ENCODE results near the gene CATSPERE. TPM values are rescaled to one million over a fixed set of nuclear protein-coding genes. Genes with fewer than 3 reads are reported as not detected.
A peak's percentile ranks its signal among the peaks of the same experiment; 100 is the strongest.

Gene CATSPERE
- total RNA-seq, 2 donors from 2014 or later, result 0.26 to 2.3 TPM

DNA sequence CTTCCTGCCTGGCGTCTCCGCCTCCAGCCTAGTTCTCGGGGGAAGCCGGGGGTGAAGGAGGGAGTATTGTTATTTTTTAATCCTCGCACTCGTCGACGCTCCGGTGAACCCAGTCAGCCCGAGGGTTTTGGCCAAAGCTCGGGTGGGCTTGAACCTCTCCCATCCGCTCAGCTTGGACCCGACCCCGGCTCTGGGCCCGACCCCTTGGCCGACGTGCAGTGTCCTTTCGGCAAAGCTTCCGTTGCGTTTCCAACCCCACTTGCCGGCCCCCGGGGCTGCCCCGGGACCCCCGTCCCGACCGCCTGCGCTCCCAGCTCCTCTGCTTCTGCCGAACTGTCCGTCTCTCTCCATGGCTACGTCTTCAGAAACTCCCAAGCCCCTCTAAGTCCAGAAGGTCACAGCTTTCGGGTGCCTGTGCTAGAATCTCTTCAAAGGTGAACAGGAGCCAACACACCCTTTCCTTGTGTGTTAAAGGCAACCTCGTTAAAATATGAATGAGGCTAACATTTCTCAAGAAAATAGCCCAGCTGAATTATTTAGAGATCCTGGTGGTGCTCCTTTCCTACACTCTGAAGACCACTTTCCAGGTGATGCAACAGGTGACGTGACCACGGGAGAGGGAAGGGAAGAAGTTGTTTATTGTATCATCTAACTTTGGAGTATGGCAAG is 192.5 kb downstream of the CATSPERE start:
- peak in 2 of 4 donors; percentile 7 to 12 for DNase-seq
- Histone ChIP-seq H3K9me3 (no peaks in the 10 kb centered on the region), H3K27me3 (no peaks in the 10 kb centered on the region), H3K4me3 (peak overlapping the region; percentile 71 to 74), H3K36me3 (replicated peaks in 1 of 2; ENCODE audit: insufficient read depth in 1 of 2, low read depth in 2 of 2) (no peaks in the 10 kb centered on the region), H3K4me1 (peaks cover 39% of the 10 kb centered on the region), H3K27ac (peak overlapping the region; percentile 81 to 94 (median 88))
- TF ChIP-seq, protein P1, sequence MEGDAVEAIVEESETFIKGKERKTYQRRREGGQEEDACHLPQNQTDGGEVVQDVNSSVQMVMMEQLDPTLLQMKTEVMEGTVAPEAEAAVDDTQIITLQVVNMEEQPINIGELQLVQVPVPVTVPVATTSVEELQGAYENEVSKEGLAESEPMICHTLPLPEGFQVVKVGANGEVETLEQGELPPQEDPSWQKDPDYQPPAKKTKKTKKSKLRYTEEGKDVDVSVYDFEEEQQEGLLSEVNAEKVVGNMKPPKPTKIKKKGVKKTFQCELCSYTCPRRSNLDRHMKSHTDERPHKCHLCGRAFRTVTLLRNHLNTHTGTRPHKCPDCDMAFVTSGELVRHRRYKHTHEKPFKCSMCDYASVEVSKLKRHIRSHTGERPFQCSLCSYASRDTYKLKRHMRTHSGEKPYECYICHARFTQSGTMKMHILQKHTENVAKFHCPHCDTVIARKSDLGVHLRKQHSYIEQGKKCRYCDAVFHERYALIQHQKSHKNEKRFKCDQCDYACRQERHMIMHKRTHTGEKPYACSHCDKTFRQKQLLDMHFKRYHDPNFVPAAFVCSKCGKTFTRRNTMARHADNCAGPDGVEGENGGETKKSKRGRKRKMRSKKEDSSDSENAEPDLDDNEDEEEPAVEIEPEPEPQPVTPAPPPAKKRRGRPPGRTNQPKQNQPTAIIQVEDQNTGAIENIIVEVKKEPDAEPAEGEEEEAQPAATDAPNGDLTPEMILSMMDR (IDR thresholded peaks at IDR 0.05), result no peak
- TF ChIP-seq POLR2A (IDR thresholded peaks at IDR 0.05), result no peak
- no peak for ATAC-seq
- intact Hi-C loops (cut with DNase I), result no loop called here
- WGBS, 2 donors, result 2 to 3% methylated on average over 13 to 32 of the region's 34 CpGs

DNA sequence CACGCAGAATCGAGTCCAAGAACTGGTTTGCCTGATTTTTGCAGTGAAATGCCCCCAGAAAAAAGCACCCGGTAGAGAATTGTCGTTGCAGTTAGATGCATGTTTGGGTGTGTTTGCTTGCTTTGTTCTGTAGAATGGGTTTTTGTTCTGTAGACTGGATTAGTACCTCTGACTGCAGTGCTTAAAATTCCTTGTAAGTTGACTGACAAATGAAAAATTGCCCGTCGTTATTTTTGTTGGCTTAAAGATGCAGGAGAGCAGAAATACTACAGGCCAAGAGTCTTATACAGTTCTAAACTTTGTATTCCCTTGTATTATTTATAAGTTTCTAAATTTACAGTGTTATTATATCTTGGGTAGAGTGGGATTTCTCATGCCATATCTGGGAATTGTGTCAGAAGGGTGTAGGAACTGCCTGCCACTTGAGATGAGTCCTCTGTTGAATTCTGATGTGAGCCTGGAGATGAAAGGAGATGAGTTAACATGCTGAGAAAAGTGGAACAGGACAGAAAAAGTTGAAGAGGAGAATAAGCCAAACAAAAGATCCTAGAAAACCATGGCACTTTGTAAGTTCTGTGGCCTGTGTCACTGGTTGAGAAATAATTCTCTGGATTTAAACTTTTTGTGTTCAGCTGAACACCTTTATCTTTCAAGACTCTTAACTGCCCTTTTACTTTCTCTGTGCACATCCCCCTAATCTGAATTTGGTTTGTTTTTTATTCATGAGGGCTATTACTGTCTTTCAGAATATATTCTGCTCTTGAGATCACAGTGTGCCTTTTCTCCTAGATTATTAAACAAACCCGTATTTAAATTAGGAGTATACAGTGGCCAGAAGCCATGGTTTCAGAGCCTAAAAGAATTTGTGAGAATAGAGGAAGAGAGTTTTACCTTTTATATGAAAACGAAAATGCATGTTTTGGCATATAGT is 193.3 kb downstream of the CATSPERE start:
- intact Hi-C loops (cut with DNase I), result no loop called here
- WGBS, 2 donors, result 11 to 12% methylated on average over 8 of the region's 8 CpGs
- Histone ChIP-seq H3K9me3 (no peaks in the 10 kb centered on the region), H3K4me1 (peaks cover 44% of the 10 kb centered on the region), H3K4me3 (peak overlapping the region; percentile 71 to 74), H3K27ac (peak overlapping the region in 1 of 4 donors; percentile 81), H3K27me3 (no peaks in the 10 kb centered on the region), H3K36me3 (replicated peaks in 1 of 2; ENCODE audit: insufficient read depth in 1 of 2, low read depth in 2 of 2) (no peaks in the 10 kb centered on the region)
- ATAC-seq (no peak), DNase-seq (no peak)
- no peak for TF ChIP-seq POLR2A (IDR thresholded peaks at IDR 0.05)
- TF ChIP-seq, protein P1 (IDR thresholded peaks at IDR 0.05), result no peak

DNA sequence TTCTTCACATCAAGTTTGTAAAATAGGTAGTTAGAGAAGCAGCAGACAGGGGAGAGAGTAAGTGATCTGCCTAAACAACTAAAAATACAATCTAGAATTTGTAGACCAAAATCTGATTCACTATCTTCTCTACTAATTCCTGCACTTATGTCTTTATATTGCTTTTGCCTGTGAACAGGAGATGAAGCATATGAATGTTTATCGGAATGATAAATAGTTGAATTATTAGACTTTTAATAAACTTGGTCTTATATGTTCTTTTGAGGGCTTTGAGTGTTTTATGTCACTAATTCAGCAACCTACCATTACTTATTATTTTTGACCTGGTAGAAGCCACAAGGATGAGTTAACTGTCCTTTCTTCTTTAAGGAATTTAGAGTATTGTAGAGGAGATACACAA is 194.1 kb downstream of the CATSPERE start:
- ATAC-seq, result no peak
- no peak for TF ChIP-seq POLR2A (IDR thresholded peaks at IDR 0.05)
- TF ChIP-seq, protein P1 (IDR thresholded peaks at IDR 0.05), result no peak
- intact Hi-C loops (cut with DNase I), result no loop called here
- Histone ChIP-seq H3K36me3 (replicated peaks in 1 of 2; ENCODE audit: insufficient read depth in 1 of 2, low read depth in 2 of 2) (no peaks in the 10 kb centered on the region), H3K4me3 (no peak overlapping the region), H3K27ac (no peak overlapping the region), H3K9me3 (no peaks in the 10 kb centered on the region), H3K27me3 (no peaks in the 10 kb centered on the region), H3K4me1 (peaks cover 52% of the 10 kb centered on the region)
- 87 to 100% methylated on average over 1 of the region's 1 CpG for WGBS, 2 donors
- no peak for DNase-seq

DNA sequence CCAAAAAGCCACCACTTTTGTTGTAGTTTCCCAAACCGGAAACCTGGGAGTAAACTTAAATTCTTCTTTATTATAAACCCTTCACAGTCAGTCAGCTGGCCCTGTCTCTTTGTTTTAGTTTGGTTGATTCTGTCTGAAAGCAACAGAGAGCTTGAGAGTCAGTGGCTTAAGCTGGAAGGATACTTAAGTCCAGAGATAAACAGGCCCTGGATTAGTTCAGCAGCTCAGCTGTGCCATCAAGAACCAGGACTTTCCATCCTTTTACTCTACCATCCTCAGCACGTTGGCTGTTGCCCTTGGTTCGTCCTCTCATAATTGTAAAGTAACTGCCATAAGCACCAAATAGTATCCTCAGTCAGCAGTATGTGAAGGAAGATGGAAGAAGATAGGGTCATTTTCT is 196.3 kb downstream of the CATSPERE start:
- Histone ChIP-seq H3K4me3 (no peak overlapping the region), H3K27ac (no peak overlapping the region), H3K27me3 (no peaks in the 10 kb centered on the region), H3K36me3 (replicated peaks in 1 of 2; ENCODE audit: insufficient read depth in 1 of 2, low read depth in 2 of 2) (no peaks in the 10 kb centered on the region), H3K4me1 (peaks cover 48% of the 10 kb centered on the region), H3K9me3 (no peaks in the 10 kb centered on the region)
- ATAC-seq (no peak), DNase-seq (no peak)
- TF ChIP-seq, protein P1 (IDR thresholded peaks at IDR 0.05), result no peak
- TF ChIP-seq POLR2A (IDR thresholded peaks at IDR 0.05), result no peak
- 89 to 94% methylated on average over 3 of the region's 3 CpGs for WGBS, 2 donors
- intact Hi-C loops (cut with DNase I), result no loop called here
